ENCODE results near the gene APOBEC3A. TPM values are rescaled to one million over a fixed set of nuclear protein-coding genes. Genes with fewer than 3 reads are reported as not detected.

Gene APOBEC3A
- total RNA-seq, 1 donor, result not detected

DNA sequence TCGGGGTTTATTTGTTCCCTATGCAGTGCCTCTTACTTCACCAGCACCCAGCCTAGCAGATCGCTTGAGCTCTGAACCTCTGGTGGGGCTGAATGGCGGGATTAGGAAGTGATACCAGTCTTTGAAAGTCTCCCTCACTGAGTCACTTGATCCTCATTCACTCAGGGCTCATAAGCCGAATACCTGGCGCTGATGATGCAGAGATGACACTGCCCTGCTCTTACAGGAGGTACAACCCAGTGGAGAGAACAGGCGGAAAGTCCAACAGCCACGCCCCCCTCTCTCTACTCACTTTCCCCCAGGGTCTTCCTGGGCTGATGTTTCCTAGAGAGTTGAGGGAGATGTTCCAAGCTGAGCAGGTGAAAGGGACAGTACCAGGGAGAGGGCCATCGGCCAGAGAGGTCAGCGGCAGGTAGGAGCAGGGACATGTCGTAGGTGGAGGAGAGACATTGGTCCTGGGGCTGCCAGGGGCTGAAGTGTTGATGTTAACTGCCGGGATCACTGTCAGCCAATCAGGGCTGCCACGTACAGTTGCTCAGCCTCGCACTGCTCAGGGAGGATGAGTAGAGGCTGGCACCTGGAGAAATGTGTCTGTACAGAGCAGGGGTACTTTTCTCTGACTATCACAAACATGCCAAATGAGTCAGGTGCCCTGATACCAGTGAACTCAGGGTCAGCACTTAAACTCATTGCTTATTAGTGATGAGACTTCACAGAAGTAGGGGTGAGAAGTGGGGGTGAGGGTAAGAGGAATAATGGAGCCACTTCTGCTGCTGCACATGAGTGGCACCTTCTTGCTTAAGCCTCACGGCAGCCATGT lies 9.9 kb upstream of the APOBEC3A start:
- DNase-seq (ENCODE audit: low read depth), result no peak

DNA sequence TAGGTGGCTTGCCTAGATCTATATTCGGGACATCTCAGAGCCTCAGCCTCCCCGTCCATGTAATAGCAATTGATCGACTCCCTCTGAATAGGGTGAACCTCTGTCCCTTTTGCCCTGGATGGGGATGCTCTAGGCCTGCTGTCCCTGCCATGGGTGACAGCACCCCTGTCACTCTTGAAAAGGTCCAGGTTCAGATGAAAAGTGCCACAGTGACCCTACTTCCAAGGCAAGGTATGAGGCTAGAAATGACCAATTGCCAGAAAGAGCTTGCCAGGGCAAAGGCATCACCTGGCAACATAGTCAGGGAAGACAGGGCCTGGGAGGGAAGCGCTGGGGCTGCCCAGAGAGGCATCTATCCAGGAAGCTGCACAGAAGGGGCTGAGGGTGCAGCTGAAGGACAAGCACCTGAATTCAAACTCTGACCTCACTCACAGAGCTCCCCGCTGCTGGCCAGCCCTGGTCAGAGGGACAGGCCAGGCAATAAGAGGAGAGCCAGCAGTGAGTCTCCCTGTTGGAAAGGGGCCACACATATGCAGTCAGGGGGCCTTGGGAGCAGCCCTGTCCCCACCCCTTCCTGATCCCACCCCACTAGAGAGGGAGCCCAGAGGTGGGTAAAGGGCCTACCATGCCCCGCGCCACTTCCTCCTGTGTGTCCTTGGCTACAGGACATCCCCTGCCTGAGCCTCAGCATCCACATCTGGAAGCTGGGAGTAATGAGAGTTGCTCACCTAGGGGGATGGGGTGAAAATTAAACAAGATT lies 9.0 kb upstream of the APOBEC3A start:
- no peak overlapping the region for H3K4me3 ChIP-seq (ENCODE audit: low read depth, low read length)
- DNase-seq (ENCODE audit: low read depth), result no peak
- TF ChIP-seq, protein P1, sequence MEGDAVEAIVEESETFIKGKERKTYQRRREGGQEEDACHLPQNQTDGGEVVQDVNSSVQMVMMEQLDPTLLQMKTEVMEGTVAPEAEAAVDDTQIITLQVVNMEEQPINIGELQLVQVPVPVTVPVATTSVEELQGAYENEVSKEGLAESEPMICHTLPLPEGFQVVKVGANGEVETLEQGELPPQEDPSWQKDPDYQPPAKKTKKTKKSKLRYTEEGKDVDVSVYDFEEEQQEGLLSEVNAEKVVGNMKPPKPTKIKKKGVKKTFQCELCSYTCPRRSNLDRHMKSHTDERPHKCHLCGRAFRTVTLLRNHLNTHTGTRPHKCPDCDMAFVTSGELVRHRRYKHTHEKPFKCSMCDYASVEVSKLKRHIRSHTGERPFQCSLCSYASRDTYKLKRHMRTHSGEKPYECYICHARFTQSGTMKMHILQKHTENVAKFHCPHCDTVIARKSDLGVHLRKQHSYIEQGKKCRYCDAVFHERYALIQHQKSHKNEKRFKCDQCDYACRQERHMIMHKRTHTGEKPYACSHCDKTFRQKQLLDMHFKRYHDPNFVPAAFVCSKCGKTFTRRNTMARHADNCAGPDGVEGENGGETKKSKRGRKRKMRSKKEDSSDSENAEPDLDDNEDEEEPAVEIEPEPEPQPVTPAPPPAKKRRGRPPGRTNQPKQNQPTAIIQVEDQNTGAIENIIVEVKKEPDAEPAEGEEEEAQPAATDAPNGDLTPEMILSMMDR (IDR thresholded peaks at IDR 0.05; ENCODE audit: insufficient read depth, low read depth, low read length), result no peak

More for the DNA sequence above, 9.9 kb upstream of the APOBEC3A start:
- TF ChIP-seq, protein P1 (IDR thresholded peaks at IDR 0.05; ENCODE audit: insufficient read depth, low read depth, low read length), result no peak
- H3K4me3 ChIP-seq (ENCODE audit: low read depth, low read length), result no peak overlapping the region

DNA sequence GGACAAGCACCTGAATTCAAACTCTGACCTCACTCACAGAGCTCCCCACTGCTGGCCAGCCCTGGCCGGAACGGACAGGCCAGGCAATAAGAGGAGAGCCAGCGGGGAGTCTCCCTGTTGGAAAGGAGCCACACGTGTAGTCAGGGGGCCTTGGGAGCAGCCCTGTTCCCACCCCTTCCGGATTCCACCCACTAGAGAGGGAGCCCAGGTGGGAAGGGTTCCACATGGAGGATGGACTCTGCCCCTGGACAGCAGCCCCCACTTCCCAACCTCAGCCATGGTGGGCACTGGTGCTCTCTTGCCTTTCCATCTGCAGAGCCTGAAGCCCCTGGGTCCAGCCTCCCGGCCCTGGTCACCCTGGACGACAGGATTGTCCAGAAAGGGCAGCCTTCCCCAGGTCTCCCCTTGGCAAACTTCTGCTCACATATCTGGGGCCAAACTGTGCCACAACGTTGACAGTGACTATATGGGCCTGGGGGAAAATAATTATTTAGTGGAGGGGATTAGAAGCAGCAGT lies 7.5 kb upstream of the APOBEC3A start:
- no peak overlapping the region for H3K4me3 ChIP-seq (ENCODE audit: low read depth, low read length)
- no peak for DNase-seq (ENCODE audit: low read depth)
- TF ChIP-seq, protein P1 (IDR thresholded peaks at IDR 0.05; ENCODE audit: insufficient read depth, low read depth, low read length), result no peak

DNA sequence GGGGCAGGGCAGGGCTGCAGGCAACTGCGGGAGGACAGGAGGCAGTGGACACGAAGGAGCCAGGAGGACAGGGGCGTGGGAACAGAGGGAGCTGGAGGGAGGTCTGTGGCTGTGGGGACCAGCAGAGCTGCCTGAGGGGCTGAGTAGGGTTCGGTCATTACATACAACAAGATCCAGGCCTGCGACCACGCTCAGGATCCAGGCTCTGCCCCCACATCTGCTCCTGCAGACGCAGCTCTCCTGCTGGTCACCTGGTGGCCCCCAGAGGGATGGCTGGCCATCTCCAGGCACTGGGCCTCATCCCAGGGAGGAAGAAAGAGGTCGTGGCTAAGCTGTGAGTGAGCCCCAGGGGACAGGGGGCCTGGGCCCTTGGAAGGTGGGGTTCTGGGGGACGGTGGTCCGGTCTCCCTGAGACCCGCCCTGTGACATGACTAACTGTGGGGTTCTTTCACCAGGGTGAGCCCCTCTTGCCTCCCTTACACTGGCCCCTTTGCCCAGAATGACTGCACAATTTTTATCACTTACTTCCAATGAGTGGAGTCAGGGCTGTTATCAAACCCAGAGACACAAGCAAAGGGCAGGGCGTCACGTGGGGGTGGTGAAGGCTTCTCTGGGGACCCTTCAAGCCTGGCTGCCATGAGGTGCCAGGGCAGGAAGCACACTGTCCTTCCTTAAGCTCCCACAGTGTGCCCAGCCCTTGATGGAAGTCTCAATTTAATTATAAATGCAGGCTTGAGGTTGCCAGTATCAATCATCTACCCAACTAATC lies 6.7 kb upstream of the APOBEC3A start:
- TF ChIP-seq, protein P1 (IDR thresholded peaks at IDR 0.05; ENCODE audit: insufficient read depth, low read depth, low read length), result no peak
- H3K4me3 ChIP-seq (ENCODE audit: low read depth, low read length), result no peak overlapping the region
- DNase-seq (ENCODE audit: low read depth), result no peak

DNA sequence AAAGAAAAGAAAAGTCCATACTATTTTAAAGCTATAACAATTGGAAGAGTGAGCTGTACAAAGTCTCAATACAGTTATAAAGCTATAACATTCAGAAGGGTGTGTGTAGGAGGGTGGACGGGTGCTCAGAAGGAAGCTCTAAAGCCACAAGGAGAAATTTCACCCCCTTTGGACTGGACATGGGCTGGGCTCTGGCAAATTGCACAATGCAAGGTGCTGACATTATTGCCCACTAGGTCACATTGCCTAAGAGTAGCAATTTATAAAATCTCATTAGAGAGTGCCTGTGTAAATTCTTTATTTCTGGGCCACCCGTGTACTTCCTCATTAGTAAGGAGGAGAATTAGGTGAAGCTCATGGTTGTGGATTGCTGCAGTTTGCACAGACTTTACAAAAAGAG lies 5.7 kb upstream of the APOBEC3A start:
- no peak for DNase-seq (ENCODE audit: low read depth)
- TF ChIP-seq, protein P1 (IDR thresholded peaks at IDR 0.05; ENCODE audit: insufficient read depth, low read depth, low read length), result no peak
- no peak overlapping the region for H3K4me3 ChIP-seq (ENCODE audit: low read depth, low read length)

DNA sequence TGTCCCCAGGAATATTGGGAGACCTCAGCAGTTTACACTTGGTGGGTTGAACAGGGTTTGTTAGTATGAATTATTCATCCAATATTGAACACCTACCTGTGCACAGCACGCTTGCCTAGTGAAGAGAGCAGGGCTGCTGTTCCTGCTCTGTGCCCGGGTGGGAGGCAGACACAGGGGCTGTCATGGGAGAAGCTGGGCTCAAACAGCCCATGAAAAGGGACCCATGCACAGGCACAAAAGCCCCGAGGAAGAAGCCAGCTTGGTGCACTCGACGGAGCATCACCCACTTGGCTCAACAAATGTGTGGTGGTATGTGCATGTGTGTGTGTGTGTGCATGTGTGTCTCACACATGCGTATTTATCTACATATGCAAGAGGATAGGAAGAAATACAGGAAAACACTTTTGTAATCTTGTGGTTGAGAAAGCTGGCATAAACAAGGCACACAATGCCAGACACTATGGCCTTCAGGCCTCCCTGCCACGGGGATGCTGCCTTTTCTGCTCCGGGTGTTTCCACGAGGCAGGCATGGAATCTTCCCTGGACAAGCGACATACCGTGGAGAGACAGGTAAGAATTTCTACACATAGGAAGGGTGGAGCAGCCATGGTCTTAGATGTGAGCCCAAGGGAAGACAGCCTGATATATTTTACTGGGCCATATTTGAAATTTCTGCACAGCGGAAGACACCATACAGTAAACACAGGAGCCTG lies 5.0 kb upstream of the APOBEC3A start:
- TF ChIP-seq, protein P1 (IDR thresholded peaks at IDR 0.05; ENCODE audit: insufficient read depth, low read depth, low read length), result no peak
- DNase-seq (ENCODE audit: low read depth), result no peak
- no peak overlapping the region for H3K4me3 ChIP-seq (ENCODE audit: low read depth, low read length)

Measured in fibroblast of villous mesenchyme (primary cell).